H1 (cell line): ENCODE data around the gene PCNX1. TPM values are rescaled to one million over a fixed set of nuclear protein-coding genes. Genes with fewer than 3 reads are reported as not detected.

ENCODE experiments used
- CTCF ChIA-PET: fragments of 300-600 bp; sonication (Branson Sonifier 250); formaldehyde crosslinking; loops from one replicate; lab custom pipeline; 2021; ENCODE audit not compliant: partially characterized antibody; lab: Charles Lee
- POLR2A ChIA-PET: fragments of 300-600 bp; sonication (Branson Sonifier 250); formaldehyde crosslinking; loops from one replicate; lab custom pipeline; 2021; ENCODE audit warnings: inconsistent platforms; ENCODE audit not compliant: partially characterized antibody; lab: Charles Lee
- DNase-seq, 2 experiments: peaks; one replicate each; pipeline versions ENCODE4 v3.0.0 to v3.0.0-alpha.2; 2010 to 2022; ENCODE audit warnings: low spot score in 2 of 2, low read depth in 1 of 2, mixed read lengths in 1 of 2
- FAIRE-seq: peaks from 2 replicates; lab custom pipeline; 2011; peaks lifted over from hg19 to GRCh38; lab: Jason Lieb, UNC
- H2AFZ ChIP-seq: 2 replicates; pipeline ENCODE4 v1.8.1; 2012; ENCODE audit warnings: low read length, inconsistent platforms
- H2AK5ac ChIP-seq: 2 replicates; pipeline ENCODE4 v1.6.1; 2013; ENCODE audit warnings: low read depth, low read length
- H2BK120ac ChIP-seq: replicated peaks from 2 replicates; pipeline ENCODE3; 2013; ENCODE audit warnings: low read depth, low read length, inconsistent platforms
- H2BK12ac ChIP-seq: 2 replicates; pipeline ENCODE4 v1.6.1; 2013; ENCODE audit warnings: low read depth, low read length
- H2BK15ac ChIP-seq: 2 replicates; pipeline ENCODE4 v1.6.1; 2013; ENCODE audit warnings: low read length
- H2BK20ac ChIP-seq: 2 replicates; pipeline ENCODE4 v1.6.1; 2013; ENCODE audit warnings: low read length
- H2BK5ac ChIP-seq: 2 replicates; pipeline ENCODE4 v1.6.1; 2013; ENCODE audit warnings: low read depth, low read length
- H3K14ac ChIP-seq: 2 replicates; pipeline ENCODE4 v1.6.1; 2013; ENCODE audit warnings: inconsistent platforms; ENCODE audit not compliant: insufficient read length
- H3K18ac ChIP-seq: 2 replicates; pipeline ENCODE4 v1.6.1; 2013; ENCODE audit warnings: low read length; ENCODE audit errors: extremely low read depth
- H3K23ac ChIP-seq: 2 replicates; pipeline ENCODE4 v1.6.1; 2013; ENCODE audit warnings: inconsistent platforms; ENCODE audit not compliant: insufficient read length
- H3K23me2 ChIP-seq: 2 replicates; pipeline ENCODE4 v1.6.1; 2013; ENCODE audit warnings: low read depth, low read length
- H3K27ac ChIP-seq: 2 replicates; pipeline ENCODE4 v1.6.1; 2011; ENCODE audit warnings: low read depth, low read length, inconsistent platforms
- H3K27me3 ChIP-seq, 4 experiments: replicated peaks in 1 of 4; 1 replicate in 1 of 4; 2 replicates in 3 of 4; pipeline versions ENCODE4 v1.6.1 to v1.8.1; 2011 to 2013; ENCODE audit warnings: low read length in 3 of 4, mild to moderate bottlenecking in 3 of 4, inconsistent platforms in 2 of 4, mixed read lengths in 2 of 4, moderate library complexity in 1 of 4; ENCODE audit not compliant: control insufficient read depth in 3 of 4, insufficient read depth in 3 of 4; ENCODE audit errors: extremely low read depth in 1 of 4
- H3K36me3 ChIP-seq, 4 experiments: 2 replicates each; pipeline versions ENCODE4 v1.6.1 to v1.8.1; 2011 to 2013; ENCODE audit warnings: mild to moderate bottlenecking in 4 of 4, low read length in 3 of 4, moderate library complexity in 2 of 4, control low read depth in 1 of 4, inconsistent platforms in 1 of 4; ENCODE audit not compliant: insufficient read depth in 4 of 4, control insufficient read depth in 2 of 4
- H3K4ac ChIP-seq: replicated peaks from 2 replicates; pipeline ENCODE3; 2013; ENCODE audit warnings: low read length, low read depth, mixed read lengths, inconsistent platforms; ENCODE audit not compliant: insufficient read length
- H3K4me1 ChIP-seq, 4 experiments: replicated peaks in 1 of 4; 1 replicate in 1 of 4; 2 replicates in 3 of 4; pipeline versions ENCODE4 v1.6.1 to v1.8.1; 2011 to 2013; ENCODE audit warnings: low read length in 3 of 4, inconsistent platforms in 2 of 4, mixed read lengths in 1 of 4; ENCODE audit not compliant: insufficient read depth in 4 of 4, control insufficient read depth in 3 of 4
- H3K4me2 ChIP-seq, 2 experiments: 2 replicates each; pipeline versions ENCODE4 v1.6.1 to v1.8.1; 2011 to 2013; ENCODE audit warnings: low read depth in 2 of 2, low read length in 2 of 2, control low read depth in 1 of 2, inconsistent platforms in 1 of 2, mild to moderate bottlenecking in 1 of 2; ENCODE audit not compliant: insufficient read depth in 1 of 2
- H3K4me3 ChIP-seq, 4 experiments: fragments of 200-600, 300-600 bp in 1 of 4; sonication (generic), shearing (Covaris generic), sonication (Bioruptor Twin) in 1 of 4; 2 replicates each; pipeline versions ENCODE4 v1.5.1 to v1.8.1; 2011 to 2016; ENCODE audit warnings: low read length in 4 of 4, low read depth in 3 of 4, control low read depth in 2 of 4, inconsistent platforms in 2 of 4, mild to moderate bottlenecking in 2 of 4, mixed read lengths in 1 of 4, moderate library complexity in 1 of 4; ENCODE audit not compliant: insufficient read depth in 2 of 4; ENCODE audit errors: extremely low read depth in 1 of 4
- H3K56ac ChIP-seq: replicated peaks from 2 replicates; pipeline ENCODE3; 2013; ENCODE audit warnings: low read depth, mild to moderate bottlenecking, mixed read lengths, low read length, inconsistent platforms; ENCODE audit not compliant: insufficient read length
- H3K79me1 ChIP-seq: 2 replicates; pipeline ENCODE4 v1.6.1; 2013; ENCODE audit warnings: low read depth, low read length, control low read depth
- H3K79me2 ChIP-seq, 2 experiments: 2 replicates each; pipeline versions ENCODE4 v1.6.1 to v1.8.1; 2012 to 2013; ENCODE audit warnings: low read length in 2 of 2, mild to moderate bottlenecking in 2 of 2, inconsistent platforms in 1 of 2; ENCODE audit not compliant: insufficient read depth in 2 of 2, control insufficient read depth in 1 of 2
- H3K9ac ChIP-seq, 4 experiments: replicated peaks in 1 of 4; 1 replicate in 1 of 4; 2 replicates in 3 of 4; pipeline versions ENCODE4 v1.6.1 to v1.8.1; 2011 to 2013; ENCODE audit warnings: low read depth in 3 of 4, low read length in 3 of 4, control low read depth in 2 of 4, mild to moderate bottlenecking in 2 of 4, moderate library complexity in 2 of 4, inconsistent platforms in 1 of 4; ENCODE audit errors: extremely low read depth in 1 of 4
- H3K9me3 ChIP-seq, 2 experiments: 2 replicates each; pipeline versions ENCODE4 v1.6.1 to v1.8.1; 2012 to 2013; ENCODE audit warnings: mild to moderate bottlenecking in 2 of 2, moderate library complexity in 2 of 2, control low read depth in 1 of 2, inconsistent platforms in 1 of 2, low read depth in 1 of 2, low read length in 1 of 2, mixed read lengths in 1 of 2; ENCODE audit not compliant: insufficient read depth in 2 of 2
- H4K20me1 ChIP-seq, 2 experiments: replicated peaks in 1 of 2; 2 replicates each; pipeline versions ENCODE3 to v1.8.1; 2011 to 2013; ENCODE audit warnings: inconsistent platforms in 2 of 2, low read length in 2 of 2, mild to moderate bottlenecking in 1 of 2; ENCODE audit not compliant: insufficient read depth in 2 of 2, control insufficient read depth in 1 of 2
- H4K5ac ChIP-seq: 2 replicates; pipeline ENCODE4 v1.6.1; 2013; ENCODE audit warnings: low read length, low read depth, mixed read lengths, inconsistent platforms; ENCODE audit not compliant: insufficient read length
- H4K8ac ChIP-seq: 2 replicates; pipeline ENCODE4 v1.8.0; 2013; ENCODE audit warnings: mild to moderate bottlenecking, moderate library complexity, low read length, inconsistent platforms; ENCODE audit not compliant: insufficient read depth; ENCODE audit errors: extremely low read depth
- H4K91ac ChIP-seq: replicated peaks from 2 replicates; pipeline ENCODE3; 2013; ENCODE audit warnings: low read length, mixed read lengths, inconsistent platforms; ENCODE audit not compliant: insufficient read length
- EP300 ChIP-seq, 2 experiments: IDR thresholded peaks; 1 replicate in 1 of 2; 2 replicates in 1 of 2; pipeline ENCODE4 v1.6.1; 2011 to 2012; ENCODE audit warnings: low read depth in 2 of 2, low read length in 2 of 2, mild to moderate bottlenecking in 2 of 2, borderline replicate concordance in 1 of 2, inconsistent platforms in 1 of 2, moderate library complexity in 1 of 2
- POLR2AphosphoS5 ChIP-seq: IDR thresholded peaks from 2 replicates; pipeline ENCODE4 v1.6.1; 2011; ENCODE audit warnings: low read depth, low read length
- SP1 ChIP-seq: IDR thresholded peaks from 2 replicates; pipeline ENCODE4 v1.6.1; 2011; ENCODE audit warnings: low read depth, low read length
- TAF1 ChIP-seq: IDR thresholded peaks from 2 replicates; pipeline ENCODE4 v1.6.1; 2011; ENCODE audit warnings: mild to moderate bottlenecking, low read depth, low read length
- TBP ChIP-seq: IDR thresholded peaks from 2 replicates; pipeline ENCODE4 v1.6.1; 2011; ENCODE audit warnings: low read depth, low read length, improper control_type of control experiment
- WGBS, 2 experiments: shearing (Covaris generic) in 1 of 2; methylation state at CpG; one replicate each; pipeline versions ENCODE4 v1.1.6 to v1.1.7; 2013 to 2015; ENCODE audit warnings: low lambda C conversion rate in 2 of 2, mixed read lengths in 2 of 2, inconsistent platforms in 1 of 2, low coverage in 1 of 2, missing lambda C conversion rate in 1 of 2; ENCODE audit not compliant: insufficient replicate concordance in 2 of 2, insufficient coverage in 1 of 2, insufficient read length in 1 of 2; ENCODE audit errors: extremely low coverage in 1 of 2, missing lambda C conversion rate in 1 of 2; 5-methylcytosine and 5-hydroxymethylcytosine counted together
- polyA plus RNA-seq, 7 experiments: library from polyadenylated mRNA; depleted of rRNA in 3 of 7; stranded (reverse) in 5 of 7; unstranded in 2 of 7; fragments of >200 nt in 5 of 7; fragments of 200-250 nt in 2 of 7; gene quantifications; 1 replicate in 5 of 7; 2 replicates in 1 of 7; 4 replicates in 1 of 7; pipeline versions ENCODE4 v1.2.1 to v1.2.3, GENCODE V29; 2011 to 2013; ENCODE audit warnings: missing spikeins in 2 of 7, mixed read lengths in 2 of 7
- total RNA-seq: library from RNA; stranded (reverse); fragmentation: NEBNext Ultra II Directional; extraction: Animal tissue kit (Norgen Biotek cat#: 25700); gene quantifications from 2 replicates; pipeline ENCODE4 v1.2.1, GENCODE V29; 2021

PCNX1 gene
- total and polyA plus RNA-seq, 2 of the 8 experiments (the other 6 are each of a cell fraction or from before 2014, with no cell fraction given): 37.7 to 53.2 TPM

- no peak overlapping the region for H3K18ac ChIP-seq
- H2BK15ac ChIP-seq: no peak overlapping the region
- no peak overlapping the region for H2AFZ ChIP-seq
- H2BK20ac ChIP-seq: no peak overlapping the region
- DNase-seq (no peak), FAIRE-seq (no peak)
- no peak overlapping the region for H3K4me3 ChIP-seq
- H3K23me2 ChIP-seq: no peaks in the 10 kb centered on the region
- peaks cover 1 to 11% of the 10 kb centered on the region in 2 experiments for H4K20me1 ChIP-seq
- no peak overlapping the region for H3K9ac ChIP-seq
- no peak overlapping the region for H3K4me2 ChIP-seq
- WGBS, 2 experiments: 90% methylated on average over 3 of the region's 3 CpGs; no CpG with 5 or more reads in 1 of the 2 experiments
- no peaks in the 10 kb centered on the region; the same call in 1 of the 2 replicates for H3K79me1 ChIP-seq
- H4K91ac ChIP-seq: no peak overlapping the region
- H3K27ac ChIP-seq: no peak overlapping the region
- H3K27me3 ChIP-seq: no peaks in the 10 kb centered on the region
- no peak overlapping the region for H2BK120ac ChIP-seq
- H4K8ac ChIP-seq: no peak overlapping the region
- H3K23ac ChIP-seq: no peak overlapping the region
- no peak overlapping the region for H2BK12ac ChIP-seq
- POLR2A ChIA-PET: interaction anchor here (0.9 kb wide), 1 partner anchor 10 kb away, joined by 3 read pairs; no protein-coding TSS in a partner anchor
- TF ChIP-seq TAF1: no peak
- TF ChIP-seq EP300 (IDR thresholded peaks at IDR 0.05; ENCODE audit: borderline replicate concordance in 1 of 2, low read depth in 2 of 2, low read length in 2 of 2): no peak
- TF ChIP-seq POLR2AphosphoS5: no peak
- no peak for TF ChIP-seq SP1
- no peak for TF ChIP-seq TBP
- H3K56ac ChIP-seq: no peak overlapping the region
- H3K79me2 ChIP-seq: peaks cover 0 to 70% of the 10 kb centered on the region in 2 experiments; a peak in 3 of 4 replicates
- H3K4ac ChIP-seq: no peak overlapping the region
- H3K36me3 ChIP-seq: no peaks in the 10 kb centered on the region
- no peaks in the 10 kb centered on the region for H3K4me1 ChIP-seq
- H2AK5ac ChIP-seq: no peak overlapping the region
- no peak overlapping the region for H4K5ac ChIP-seq
- CTCF ChIA-PET: no interaction called here
- no peak overlapping the region for H2BK5ac ChIP-seq
- H3K9me3 ChIP-seq: no peaks in the 10 kb centered on the region
- H3K14ac ChIP-seq: no peak overlapping the region
These were observed 27.9 kb downstream of the PCNX1 start for GRCh38 chr14:70935135-70935534.
